IPS-NIHi7 (cell line): ENCODE data around the gene CERS4.
"Not testable (repeated sequence)": the region's sequence is repeated elsewhere in the genome, so short reads cannot be mapped to it uniquely, and the experiment has no call there.

ENCODE experiments used
- DNase-seq: peaks from one replicate; pipeline ENCODE4 v3.0.0; 2012; ENCODE audit warnings: mixed read lengths; ENCODE audit errors: extremely low spot score

The CERS4 gene, protein sequence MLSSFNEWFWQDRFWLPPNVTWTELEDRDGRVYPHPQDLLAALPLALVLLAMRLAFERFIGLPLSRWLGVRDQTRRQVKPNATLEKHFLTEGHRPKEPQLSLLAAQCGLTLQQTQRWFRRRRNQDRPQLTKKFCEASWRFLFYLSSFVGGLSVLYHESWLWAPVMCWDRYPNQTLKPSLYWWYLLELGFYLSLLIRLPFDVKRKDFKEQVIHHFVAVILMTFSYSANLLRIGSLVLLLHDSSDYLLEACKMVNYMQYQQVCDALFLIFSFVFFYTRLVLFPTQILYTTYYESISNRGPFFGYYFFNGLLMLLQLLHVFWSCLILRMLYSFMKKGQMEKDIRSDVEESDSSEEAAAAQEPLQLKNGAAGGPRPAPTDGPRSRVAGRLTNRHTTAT

DNA sequence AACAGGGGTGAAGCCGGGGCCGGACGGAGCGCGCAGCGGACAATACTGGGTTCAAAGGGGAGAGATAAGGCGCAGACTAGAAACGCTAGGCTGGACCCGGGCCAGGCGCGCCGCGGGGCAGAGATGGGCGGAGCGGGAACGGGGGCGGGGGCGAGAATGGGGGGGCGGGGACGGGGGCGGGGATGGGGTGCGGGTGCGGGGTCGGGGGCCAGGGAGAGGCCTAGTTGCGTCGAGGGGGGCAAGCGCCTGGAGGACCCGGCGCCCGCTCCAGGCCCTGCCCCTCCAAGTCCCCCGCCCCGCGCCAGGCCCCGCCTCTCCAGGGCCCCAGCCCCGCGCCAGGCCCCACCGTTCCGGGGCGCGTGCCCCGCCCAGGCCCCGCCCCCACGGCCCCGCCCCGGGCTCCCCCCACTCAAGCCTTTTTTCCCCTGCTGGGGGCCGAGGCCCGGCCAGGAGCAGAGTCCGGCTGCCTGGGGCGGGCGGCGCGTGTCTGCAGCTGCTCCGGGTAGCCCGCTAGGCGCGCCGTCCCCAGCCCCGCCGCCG is at the start of gene CERS4:
TSS of gene CERS4 (plus strand) at position 449 of the 540 bp plus-strand sequence. CDS start 41,707 bp downstream, outside the sequence.
- peak; percentile 98 for DNase-seq

DNA sequence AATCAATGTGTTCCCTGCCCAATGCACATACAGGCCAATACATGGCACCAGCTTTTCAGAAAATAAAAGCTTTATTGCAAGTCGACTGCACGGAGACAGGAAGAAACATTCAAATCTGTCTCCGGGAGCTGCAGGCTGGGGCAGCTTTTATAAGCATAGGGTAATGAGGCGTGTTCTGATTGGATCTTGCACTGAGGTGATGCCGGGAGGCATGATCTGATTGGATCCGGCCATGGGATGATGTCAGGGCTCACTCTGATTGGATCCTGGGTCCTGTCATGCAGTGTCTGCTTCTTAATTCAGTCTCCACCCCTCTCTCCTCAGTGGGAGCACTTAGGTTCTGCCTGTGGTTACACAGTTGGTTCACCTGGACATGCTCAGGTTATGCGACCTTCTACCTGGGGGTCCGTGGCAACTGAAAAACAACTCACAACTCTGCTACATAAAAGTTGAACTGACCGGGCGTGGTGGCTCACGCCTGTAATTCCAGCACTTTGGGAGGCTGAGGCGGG is 48.0 kb upstream of the CERS4 start:
- DNase-seq: peak; percentile 37

DNA sequence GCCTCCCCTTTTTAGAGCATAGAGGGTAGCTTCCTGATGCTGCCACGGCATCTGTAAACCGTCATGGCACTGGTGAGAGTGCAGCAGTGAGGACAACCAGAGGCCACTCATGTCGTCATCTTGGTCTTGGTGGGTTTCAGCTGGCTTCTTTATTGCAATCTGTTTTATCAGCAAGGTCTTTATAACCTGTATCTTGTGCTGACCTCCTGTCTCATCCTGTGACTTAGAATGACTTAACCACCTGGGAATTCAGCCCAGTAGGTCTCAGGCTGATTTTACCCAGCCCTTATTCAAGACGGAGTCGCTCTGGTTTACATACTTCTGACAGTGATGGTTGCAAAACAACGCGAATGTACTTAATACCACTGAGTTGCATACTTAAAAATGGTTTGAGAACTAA is 45.4 kb upstream of the CERS4 start:
- no peak for DNase-seq

DNA sequence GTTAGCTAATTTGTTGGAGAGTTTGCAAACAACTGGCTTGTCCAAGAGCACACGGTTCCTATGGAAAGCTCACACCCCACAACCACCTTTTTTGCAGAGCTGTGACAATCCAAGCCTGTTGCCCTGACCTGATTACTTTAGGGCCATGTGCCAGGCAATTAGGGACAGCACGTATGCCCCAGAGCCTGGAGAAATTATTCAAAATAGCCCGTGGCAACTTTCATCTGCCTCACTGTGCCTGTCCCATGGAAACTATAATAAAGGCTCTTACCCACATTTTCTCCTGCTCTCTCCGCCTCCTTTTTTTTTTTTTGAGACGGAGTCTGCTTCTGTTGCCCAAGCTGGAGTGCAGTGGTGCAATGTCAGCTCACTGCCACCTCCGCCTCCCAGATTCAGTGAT is 41.2 kb upstream of the CERS4 start:
- no peak for DNase-seq

DNA sequence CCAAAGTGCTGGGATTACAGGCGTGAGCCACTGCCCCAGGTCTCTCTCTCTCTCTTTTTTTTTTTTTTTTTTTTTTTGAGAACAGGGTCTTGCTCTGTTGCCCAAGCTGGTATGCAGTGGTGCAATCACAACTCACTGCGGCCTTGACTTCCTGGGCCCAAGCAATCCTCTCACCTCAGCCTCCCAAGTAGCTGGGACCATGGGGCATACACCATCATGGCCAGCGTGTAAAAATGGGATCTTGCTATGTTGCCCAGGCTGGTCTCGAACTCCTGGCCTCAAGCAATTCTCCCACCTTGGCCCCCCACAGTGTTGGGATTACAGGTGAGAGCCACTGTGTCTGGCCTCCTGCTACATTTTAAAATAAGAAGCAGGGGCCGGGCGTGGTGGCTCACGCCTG is 40.6 kb upstream of the CERS4 start:
- DNase-seq: no peak

DNA sequence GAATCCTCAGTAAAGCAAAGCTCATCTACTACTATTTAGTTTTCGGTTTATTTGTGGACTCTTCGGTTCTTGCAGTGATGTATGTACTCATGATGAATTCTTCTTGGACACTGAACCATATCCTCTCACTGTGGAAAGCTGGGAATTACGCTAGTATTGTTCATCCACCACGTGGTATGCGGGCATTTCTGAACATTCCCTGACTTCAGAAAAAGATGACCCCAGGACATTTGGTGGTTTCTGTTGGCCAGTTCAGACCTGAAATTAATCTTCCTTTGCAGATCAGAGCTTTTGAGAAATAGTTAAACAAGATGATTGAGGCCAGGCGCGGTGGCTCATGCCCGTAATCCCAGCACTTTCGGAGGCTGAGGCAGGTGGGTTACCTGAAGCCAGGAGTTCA is 34.5 kb upstream of the CERS4 start:
- no peak for DNase-seq

DNA sequence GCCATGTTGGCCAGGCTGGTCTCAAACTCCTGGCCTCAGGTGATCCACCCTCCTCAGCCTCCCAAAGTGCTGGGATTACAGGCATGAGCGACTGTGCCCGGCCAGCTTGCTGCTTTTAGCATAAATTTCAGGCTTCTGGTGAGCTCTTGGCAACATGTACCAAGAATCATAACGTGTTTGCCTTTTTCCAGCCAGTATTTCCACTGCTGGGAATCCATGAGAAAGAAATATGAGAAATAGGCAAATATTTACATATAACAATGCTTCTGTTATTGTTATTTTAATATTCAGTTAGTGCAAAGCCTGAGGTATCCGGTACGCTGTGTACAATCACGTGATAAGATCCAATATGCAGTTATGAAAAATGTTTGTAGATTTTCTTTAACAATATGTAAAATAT is 29.2 kb upstream of the CERS4 start:
- DNase-seq: no peak

DNA sequence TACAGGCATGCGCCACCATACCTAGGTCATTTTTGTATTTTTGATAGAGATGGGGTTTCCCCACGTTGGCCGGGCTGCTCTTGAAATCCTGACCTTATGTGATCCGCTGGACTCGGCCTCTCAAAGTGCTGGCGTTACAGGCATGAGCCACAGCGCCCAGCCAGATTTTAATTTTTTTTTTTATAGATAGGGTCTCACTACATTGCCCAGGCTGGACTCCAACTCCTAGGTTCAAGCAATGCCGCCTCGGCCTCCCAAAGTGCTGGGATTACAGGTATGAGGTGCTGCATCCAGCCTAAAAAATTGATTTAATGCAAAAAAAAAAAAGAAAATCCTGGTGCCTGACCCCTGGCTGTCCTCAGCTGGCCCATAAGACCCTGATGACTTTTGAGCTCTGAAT is 24.9 kb upstream of the CERS4 start:
- no peak for DNase-seq

DNA sequence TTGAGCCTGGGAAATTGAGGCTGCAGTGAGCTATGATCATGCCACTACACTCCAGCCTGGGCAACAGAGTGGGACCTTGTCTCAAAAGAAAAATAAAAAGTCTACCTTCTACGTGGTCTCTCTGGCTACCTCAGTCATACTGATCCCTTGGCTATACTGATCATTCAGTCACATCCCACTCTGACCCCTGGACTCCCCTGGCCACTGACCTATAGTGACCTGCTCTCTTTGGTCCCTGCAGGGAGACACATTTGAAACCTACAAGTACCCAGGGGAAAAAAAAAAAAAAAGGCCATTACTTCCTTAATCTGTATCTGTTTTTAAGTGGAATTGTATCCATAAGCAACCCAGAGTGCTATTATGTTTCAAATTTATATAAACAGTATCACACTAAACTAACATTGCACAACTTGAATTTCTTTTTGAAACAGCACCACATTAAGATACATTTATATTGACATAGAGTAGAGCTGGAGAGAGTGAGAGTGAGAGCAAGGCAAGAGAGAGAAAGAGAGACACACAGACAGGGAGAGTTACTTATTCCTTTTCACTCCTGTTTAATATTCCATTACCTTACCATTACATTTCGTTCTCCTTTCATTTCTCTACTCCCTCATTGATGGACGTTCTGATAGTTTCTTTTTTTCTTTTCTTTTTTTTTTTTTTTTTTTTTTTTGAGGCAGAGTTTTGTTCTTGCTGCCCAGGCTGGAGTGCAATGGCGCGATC is 23.7 kb upstream of the CERS4 start:
- DNase-seq: no peak

DNA sequence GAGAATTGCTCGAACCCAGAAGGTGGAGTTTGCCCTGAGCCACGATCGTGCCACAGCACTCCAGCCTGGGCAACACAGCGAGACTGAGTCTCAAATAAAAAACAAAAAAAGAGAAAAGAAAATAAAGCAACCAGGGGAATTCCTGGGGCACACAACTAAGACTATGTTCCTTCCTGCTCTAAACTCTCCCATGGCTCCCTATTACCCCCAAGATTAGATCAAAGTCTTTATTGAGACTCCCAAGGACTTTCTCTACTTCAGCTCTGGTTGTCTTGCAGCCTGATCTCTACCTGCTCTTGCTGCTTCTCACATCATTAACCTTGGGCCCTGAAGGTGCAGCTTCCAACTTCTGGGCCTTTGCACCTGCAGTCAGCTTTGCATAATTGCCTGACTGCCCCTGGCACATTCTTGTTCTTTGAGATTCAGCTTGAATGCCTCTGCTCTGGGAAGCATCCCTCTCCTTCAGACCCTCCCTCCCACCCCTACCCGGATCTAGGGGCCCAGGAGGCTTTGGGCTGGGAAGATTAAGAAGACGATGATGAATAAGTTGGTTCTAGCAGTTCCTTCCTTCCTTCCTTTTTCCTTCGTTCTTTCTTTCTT is 16.8 kb upstream of the CERS4 start:
- peak; percentile 46 for DNase-seq

DNA sequence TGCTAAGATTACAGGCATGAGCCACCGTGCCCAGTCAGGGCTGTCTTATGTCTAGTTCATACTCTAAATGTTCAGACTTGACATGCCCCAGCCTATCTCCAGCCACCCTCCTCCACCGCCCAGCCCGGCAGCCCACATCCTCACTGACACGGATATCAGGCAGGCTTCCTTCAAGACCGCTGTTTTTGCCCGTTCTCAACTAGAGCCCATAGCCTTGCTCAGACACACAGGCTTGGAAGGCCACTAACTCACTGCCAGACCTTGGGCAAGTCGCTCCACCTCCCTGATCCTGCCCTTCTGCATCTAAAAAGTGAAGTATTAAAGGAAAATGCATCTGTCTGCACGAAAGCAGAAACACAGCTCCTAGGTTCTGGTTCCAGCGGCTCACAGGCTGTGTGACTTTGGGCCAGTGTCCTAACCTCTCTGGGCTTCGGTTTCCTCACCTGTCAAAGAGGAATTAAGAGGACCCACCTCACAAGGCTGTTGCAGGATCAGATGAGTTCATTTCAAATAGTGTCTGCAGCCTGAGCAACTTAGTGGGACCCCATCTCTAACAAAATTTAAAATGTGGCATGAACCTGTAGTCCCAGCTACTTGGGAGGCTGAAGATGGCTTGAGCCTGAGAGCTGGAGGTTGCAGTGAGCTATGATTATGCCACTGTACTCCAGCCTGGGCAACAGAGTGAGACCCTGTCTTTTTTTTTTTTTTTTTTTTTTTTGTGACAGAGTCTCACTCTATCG is 14.5 kb upstream of the CERS4 start:
- no peak for DNase-seq

DNA sequence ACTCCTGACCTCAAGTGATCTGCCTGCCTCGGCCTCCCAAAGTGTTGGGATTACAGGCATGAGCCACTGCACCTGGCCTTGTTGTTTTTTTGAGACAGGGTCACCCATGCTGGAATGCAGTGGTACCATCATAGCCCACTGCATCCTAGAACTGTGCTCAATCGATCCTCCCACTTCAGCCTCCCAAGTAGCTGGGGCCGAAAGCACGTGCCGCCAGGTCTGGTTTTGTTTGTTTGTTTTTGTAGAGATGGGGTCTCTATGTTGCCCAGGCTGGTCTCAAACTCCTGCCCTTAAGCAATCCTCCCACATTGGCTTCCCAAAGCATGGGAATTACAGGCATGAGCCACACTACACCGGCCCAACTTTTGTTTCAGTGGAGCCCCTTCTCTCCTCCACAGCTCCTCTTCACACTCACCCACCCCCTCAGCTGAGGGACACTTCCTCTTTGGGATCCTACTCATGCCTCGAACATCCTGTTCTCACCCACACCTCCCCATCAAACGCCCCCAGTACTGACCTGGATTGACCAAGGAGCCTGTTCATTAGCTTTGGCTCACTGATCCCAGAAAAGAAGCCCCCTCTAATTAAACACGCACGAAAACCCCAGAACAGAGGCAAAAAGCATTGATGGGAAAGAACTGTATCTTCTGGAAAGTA is 12.8 kb upstream of the CERS4 start:
- no peak for DNase-seq

DNA sequence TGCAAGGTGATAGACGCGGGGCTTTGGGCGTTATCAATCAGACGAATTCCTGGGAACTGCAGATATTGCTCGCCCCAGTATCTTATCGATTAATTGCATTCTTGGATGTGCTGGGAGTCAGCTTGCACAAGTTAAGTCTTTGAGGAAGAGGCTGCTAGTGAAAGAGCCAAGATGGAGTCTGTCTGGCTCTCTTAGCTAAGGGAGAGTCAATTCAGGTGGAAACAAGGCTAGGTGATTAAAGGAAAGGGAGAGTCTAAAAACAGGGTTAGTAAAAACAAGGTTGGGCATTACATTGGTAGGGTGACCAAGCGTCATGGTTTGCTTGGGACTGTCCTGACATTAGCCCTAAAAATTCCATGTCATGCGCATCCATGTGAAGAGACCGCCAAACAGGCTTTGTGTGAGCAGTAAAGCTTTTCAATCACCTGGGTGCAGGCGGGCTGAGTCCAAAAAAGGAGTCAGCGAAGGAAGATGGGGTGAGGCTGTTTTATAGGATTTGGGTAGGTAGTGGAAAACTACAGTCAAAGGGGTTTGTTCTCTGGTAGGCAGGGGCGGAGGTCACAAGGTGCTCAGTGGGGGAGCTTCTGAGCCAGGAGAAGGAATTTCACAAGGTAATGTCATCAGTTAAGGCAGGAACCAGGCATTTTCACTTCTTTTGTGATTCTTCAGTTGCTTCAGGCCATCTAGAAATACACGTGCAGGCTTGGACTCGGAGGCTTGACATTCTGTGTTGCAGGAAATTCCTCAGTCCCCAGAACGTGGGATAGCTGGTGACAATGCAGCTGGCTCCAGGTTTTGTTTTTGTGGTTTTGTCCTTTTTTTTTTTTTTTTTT is 5.7 kb upstream of the CERS4 start:
- DNase-seq: not testable (repeated sequence)

DNA sequence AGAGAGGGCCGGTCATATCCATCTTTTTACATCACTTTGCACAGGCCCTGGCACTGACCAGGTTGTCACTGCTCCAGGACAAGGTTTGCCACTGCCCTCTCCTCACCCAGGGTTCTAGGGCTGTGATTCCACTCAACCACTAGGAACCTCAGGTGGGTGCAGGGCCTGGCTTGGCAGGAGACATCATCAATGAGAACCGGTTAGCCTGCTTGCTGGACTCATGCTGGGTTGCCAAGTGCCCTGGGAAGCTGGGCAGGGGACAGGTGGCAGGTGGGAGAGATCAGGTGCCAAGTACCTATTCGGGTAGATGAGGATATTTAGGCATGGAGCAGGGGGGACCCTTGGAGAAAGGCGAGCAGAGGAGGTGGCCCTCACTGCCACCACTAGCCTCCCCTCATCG is 4.2 kb upstream of the CERS4 start:
- DNase-seq: no peak

DNA sequence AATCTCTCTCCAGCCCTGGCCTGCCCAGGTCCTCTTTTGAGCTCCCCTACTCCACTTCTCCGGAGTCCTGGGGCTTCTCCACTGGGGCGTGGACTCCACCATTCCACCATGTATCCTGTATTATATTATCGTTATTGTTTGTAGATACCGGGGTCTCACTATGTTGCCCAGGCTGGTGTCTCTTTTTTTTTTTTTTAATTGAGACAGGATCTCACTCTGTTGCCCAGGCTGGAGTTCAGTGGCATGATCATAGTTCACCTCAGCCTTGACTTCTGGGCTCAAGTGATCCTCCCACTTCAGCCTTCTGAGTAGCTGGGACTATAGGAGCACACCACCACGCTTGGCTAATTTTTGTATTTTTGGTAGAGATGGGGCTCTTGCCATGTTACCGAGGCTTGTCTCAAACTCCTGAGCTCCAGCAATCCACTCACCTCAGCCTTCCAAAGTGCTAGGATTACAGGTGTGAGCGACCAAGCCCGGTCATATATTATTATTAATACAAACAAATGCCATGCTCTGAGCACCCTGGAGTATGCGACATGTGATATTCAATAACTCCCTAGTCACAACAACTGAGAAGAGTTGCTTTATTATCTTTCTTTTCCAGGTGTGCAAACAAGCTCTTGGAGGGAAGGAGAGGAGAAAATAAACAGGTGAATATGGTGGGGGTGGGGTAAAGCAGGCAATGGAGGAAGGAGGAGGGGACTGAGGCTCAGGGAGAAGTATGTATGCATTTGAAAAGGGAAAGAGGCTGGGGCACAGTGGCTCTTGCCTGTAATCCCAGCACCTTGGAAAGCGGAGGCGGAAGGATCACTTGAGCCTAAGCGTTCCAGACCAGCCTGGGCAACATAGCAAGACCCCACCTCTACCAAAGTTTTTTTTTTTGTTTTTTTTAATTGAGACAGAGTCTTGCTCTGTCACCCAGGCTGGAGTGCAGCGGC is 2.8 kb upstream of the CERS4 start:
- no peak for DNase-seq

DNA sequence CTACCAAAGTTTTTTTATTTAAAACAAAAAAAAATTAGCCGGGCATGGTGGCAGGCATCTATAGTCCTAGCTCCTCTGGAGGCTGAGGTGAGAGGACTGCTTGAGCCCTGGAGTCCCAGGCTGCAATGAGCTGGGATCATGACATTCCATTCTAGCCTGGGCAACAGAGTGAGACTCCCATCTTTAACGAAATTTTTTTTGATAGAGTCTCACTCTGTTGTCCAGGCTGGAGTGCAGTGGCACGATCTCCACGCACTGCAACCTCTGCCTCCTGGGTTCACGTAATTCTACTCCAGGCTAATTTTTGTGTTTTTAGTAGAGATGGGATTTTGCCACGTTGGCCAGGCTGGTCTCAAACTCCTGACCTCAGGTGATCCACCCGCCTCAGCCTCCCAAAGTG is 1.8 kb upstream of the CERS4 start:
- DNase-seq: not testable (repeated sequence)

DNA sequence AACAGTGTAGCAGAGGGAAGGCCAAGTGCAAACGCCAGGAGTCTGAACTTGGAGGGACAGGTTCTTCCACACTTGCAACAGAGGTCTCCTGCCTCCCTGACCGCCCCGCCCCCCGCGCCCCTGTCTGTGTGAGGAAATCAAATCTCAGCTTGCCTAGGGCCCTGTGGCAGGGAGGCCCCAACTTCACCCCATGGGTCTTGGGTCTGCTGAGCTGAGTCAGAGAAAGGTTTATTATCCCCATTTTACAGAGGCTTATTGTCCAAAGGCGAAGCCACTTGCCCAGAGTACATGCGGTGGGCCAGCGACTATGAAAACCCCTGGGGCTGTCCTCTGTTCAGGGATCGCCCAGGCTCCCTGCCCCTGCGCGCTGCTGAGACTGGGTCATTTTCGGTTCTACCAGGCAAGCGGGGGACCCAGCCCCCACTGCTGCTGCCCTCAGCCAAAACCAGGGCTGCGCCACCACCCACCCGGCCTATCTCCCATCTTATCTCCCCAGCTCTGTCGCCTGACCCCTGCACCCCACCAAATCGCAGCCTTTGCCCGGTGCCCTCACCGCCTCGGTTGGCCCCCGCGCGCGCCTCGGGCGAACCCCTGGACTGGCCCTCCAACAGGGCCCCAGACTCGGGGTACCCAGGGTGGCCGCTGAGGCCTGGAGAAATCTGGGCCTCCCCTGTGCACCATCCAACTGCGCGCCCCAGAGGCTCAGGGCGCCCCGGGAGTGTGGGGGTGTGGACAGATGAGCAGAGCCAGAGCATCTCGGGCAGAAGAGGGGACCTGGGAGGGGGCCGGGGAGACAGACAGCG is 850 bp upstream of the CERS4 start:
- DNase-seq: no peak
